Measurements from ENCODE around the gene PTPN6. TPM values are rescaled to one million over a fixed set of nuclear protein-coding genes. Genes with fewer than 3 reads are reported as not detected.

Gene PTPN6
- total RNA-seq, 1 experiment from 2014 or later = 47.7 TPM

- TF ChIP-seq REST (IDR thresholded peaks at IDR 0.05; ENCODE audit: low read depth) = no peak
- TF ChIP-seq MAX (IDR thresholded peaks at IDR 0.05) = no peak
- no peak for TF ChIP-seq TCF7L2 (IDR thresholded peaks at IDR 0.05; ENCODE audit: borderline replicate concordance, extremely low read depth, insufficient read depth, insufficient read length)
- TF ChIP-seq POLR2A (IDR thresholded peaks at IDR 0.05; ENCODE audit: borderline replicate concordance, extremely low read depth, insufficient read depth, insufficient read length) = no peak
- TF ChIP-seq SIN3A (IDR thresholded peaks at IDR 0.05; ENCODE audit: low read depth) = no peak
Observed at GRCh38 chr12:6952121-6952862, 1.1 kb downstream of the PTPN6 start (continued).

- no peak for DNase-seq (ENCODE audit: low read depth, low spot score)
- ATAC-seq = no peak
- no peak overlapping the region for H3K9ac ChIP-seq (ENCODE audit: low read length)
- no peaks in the 10 kb centered on the region for H4K20me1 ChIP-seq (ENCODE audit: insufficient read depth)
- no peak for TF ChIP-seq POLR2AphosphoS5 (IDR thresholded peaks at IDR 0.05; ENCODE audit: low read depth, low read length)
- H3K27me3 ChIP-seq (ENCODE audit: insufficient read depth, low read length) = no peaks in the 10 kb centered on the region
- H3K4me2 ChIP-seq (ENCODE audit: low read length) = no peak overlapping the region
- H3K27ac ChIP-seq (ENCODE audit: low read depth, low read length) = no peak overlapping the region
- H3K79me2 ChIP-seq (ENCODE audit: insufficient read depth, low read length) = no peaks in the 10 kb centered on the region
- ChIA-PET CTCF (no interaction called here), POLR2A (no interaction called here), RAD21 (ENCODE audit: low non-redundant PET in 1 of 2, low total read pairs in 2 of 2, uncharacterized antibody in 2 of 2, unreplicated experiment in 2 of 2) (no interaction called here)
- BruUV-seq (replicated peaks) = no TSS peak
- H3K4me3 ChIP-seq (replicated peaks in 1 of 2; ENCODE audit: low read depth in 1 of 2, low read length in 2 of 2) = no peak overlapping the region
- H3K4me1 ChIP-seq (ENCODE audit: control insufficient read depth in 1 of 2, insufficient read depth in 2 of 2, low read length in 2 of 2) = peaks cover 7 to 18% of the 10 kb centered on the region in 2 experiments; a peak in 3 of 4 replicates
- H2AFZ ChIP-seq (ENCODE audit: low read depth, low read length, poor library complexity, severe bottlenecking) = no peak overlapping the region
- intact Hi-C loops (cut with micrococcal nuclease) = no loop called here
- no peaks in the 10 kb centered on the region for H3K9me3 ChIP-seq (ENCODE audit: control insufficient read depth in 1 of 2, insufficient read depth in 1 of 2, low read depth in 1 of 2, low read length in 2 of 2)
- no peaks in the 10 kb centered on the region for H3K36me3 ChIP-seq (ENCODE audit: control insufficient read depth in 1 of 2, insufficient read depth in 2 of 2, low read length in 2 of 2)
- no peaks in the 10 kb centered on the region for H3K9me2 ChIP-seq (ENCODE audit: insufficient read depth)
Observed at GRCh38 chr12:6952863-6953441, 1.8 kb downstream of the PTPN6 start.

Measured in HCT116 (cell line).